CD4-positive, alpha-beta T cell treated with Interleukin-15 for 1 hour (primary cell): ENCODE measurements around the gene NEURL3.
A peak's percentile ranks its signal among the peaks of the same experiment; 100 is the strongest.

Source experiments
- DNase-seq: peaks from one replicate; pipeline ENCODE4 v3.0.0-alpha.2; 2020

The NEURL3 gene

GRCh38 chr2:96539215-96539920 lies 34.2 kb upstream of the NEURL3 start:
- no peak for DNase-seq

DNA sequence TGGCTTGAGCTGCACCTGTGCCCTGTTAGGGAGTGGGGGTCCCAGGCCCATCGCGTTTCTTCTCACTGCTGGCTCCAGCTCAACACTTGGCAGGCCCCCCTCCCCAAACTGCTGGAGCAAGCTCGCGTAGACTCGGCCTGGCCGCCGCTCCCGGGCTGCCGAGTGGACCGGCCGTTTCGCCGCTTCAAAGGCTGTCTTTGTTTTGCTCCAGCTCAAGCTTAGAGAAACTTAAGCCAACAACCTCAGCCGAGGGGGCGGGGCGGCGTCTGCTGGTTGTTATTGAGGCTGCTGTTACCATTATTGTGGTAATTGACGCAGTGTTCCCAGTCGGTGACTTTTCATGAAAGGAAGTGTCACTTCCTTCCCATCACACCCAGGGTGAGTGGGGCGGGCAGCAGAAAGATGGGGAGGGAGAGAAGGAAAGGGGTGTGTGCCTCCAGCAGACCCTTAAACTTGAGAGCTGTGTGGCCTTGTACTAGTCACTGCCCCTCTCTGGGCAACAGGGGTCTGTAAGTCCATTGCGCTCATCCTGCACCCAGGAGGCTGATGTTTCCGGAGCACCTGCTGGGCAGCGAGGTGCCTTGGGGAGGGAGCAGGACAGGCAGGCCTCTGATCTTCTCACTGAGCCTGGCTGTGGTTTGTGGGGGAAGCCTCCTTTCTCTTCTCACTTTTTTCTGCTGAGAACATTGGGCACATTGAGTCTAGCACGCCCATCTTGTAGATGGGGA lies 33.5 kb upstream of the NEURL3 start:
- peak; percentile 91 for DNase-seq

- DNase-seq, result peak; percentile 76
Observed at GRCh38 chr2:96537734-96538486, 32.8 kb upstream of the NEURL3 start.

DNA sequence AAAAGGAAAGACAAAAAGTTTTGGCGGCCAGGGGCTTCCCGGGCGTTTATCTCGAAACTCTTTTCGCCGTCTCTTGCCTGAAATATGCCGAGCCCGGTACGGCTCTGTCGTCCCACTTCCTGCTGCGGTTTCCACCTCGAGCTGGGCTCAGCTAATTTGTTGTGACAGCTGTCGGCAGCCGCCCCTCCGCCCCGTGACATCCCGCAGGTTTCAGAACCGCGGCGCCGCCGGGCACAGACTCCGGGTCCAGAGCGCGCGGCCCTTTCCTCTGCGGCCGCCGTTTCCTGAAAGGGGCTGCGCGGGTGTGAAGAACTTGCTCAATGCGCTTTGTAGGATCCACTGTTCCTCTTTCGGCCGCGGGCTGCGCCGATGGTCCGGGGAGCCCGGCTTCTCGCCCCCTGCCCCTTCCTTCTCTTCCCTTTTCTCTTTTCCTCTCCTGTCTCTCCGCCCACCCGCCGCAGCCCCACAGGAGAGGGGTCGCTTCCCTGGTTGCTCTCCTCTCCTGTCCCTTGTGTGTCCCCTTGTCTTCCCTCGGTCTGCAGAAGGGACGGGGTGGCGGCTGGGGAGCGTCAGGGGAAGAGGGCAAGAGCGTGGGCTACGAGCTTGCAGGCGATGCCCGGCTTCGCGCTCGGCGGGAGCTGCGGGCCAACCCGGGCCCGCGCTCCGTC lies 32.0 kb upstream of the NEURL3 start:
- peak; percentile 90 for DNase-seq

DNA sequence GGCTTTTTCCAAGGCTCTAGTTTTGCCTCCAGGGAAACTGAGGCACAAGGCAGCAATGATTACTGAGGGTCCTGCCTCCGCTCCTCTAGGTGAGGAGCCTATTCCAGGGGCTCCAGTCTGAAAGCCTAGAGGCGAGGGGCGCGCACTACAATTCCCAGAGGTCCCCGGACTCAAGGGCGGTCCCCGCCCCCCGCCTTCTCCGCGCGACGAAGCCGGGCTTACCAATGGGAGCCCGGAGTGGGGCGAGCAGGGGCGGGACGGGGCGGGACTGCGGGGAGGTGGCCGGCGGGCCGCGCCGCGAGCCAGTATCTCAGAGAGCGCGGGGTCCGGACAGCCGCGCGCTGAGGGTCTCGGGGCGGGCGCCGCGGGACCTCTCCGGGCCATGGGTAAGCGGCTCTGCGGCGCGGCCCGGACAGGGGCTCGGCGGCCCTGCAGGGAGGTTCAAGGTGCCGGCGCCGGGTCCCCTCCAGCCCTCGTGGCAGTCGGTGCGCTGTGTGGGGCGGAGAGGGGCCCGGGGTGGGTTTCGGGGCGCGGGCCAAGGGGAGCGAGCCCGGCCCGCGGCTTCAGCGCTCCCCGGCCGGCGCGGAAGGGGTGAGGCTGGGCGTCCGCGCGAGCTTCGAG lies 31.4 kb upstream of the NEURL3 start, which contains the start of gene ARID5A:
ARID5A (plus strand) TSS at position 308 of the 621 bp plus-strand sequence; CDS start at position 383, 75 bp downstream.
- DNase-seq, result peak; percentile 91

DNA sequence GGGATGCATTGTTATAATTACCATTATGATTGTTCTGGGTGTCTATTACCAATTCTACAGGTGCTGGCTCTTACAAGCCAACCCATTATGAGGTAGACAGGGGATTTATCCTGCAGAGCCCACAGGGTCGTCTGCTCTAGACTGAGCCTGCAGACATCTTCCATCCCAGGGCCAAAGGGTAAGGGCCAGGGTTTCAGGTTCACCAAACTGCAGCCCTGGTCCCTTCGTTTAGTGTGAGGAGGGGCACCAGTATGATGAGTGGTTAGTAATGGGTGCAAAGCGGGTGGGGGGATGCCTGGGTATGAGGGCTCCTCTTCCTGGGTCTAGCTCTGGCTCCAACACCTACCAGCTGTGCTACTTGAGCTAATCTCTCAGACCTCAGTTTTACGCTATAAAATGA lies 30.2 kb upstream of the NEURL3 start:
- no peak for DNase-seq

- no peak for DNase-seq
Observed at GRCh38 chr2:96534701-96535181, 29.6 kb upstream of the NEURL3 start.

DNA sequence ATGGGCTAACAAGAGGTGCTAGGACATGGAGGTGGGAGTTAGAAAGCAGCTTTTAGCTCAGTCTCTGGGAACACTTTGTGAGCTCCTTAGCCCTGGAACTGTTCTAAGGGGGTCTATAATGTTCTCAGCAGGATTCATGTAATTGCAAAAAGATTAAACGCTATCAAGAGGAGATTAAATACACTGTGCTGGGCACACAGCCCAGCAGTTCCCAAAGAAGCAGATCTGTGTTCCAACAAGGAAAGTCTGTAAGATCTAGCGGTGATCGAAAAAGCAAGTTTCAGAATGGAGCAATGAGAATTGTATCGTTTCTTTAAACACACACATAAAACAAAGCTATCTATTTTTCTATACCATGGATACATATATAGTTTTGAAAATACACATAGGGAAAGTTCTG lies 29.0 kb upstream of the NEURL3 start:
- no peak for DNase-seq

DNA sequence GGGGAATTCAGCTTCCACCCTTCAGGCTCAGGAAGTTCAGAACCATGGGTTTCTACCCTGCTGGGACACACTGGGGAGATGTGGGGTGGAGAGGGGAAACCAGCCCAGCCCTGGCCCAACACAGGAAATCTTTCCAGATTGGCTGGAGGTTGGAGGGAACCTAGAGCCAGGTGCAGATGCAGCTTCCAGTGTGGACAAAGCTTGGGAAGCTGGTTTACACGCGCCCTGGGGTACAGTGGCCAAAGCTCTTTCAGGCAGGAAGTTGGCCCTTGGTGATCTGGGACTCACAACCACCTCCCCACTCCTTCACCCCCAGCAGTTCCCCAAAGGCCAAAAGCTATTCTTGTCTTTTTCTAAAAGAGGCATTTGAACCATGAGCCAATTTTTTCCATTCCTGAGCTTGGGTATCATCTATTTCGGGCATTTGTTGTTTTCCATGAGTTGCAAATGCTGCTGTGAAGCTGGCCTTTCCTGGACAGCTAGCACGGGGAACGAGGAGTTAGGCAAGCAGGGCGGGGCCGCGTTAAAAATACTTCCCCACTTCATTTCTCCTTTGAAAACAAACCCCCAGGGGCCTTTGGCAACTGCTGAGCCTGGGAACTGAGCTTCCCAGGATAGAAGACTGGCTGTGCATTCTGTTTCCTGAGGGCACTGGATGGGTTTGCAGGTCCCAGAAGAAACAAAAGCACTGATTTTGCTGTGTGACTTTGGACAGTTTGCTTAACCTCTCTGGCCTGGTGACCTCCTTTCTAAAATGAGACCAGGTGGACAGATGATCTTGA lies 28.3 kb upstream of the NEURL3 start:
- DNase-seq, result no peak

DNA sequence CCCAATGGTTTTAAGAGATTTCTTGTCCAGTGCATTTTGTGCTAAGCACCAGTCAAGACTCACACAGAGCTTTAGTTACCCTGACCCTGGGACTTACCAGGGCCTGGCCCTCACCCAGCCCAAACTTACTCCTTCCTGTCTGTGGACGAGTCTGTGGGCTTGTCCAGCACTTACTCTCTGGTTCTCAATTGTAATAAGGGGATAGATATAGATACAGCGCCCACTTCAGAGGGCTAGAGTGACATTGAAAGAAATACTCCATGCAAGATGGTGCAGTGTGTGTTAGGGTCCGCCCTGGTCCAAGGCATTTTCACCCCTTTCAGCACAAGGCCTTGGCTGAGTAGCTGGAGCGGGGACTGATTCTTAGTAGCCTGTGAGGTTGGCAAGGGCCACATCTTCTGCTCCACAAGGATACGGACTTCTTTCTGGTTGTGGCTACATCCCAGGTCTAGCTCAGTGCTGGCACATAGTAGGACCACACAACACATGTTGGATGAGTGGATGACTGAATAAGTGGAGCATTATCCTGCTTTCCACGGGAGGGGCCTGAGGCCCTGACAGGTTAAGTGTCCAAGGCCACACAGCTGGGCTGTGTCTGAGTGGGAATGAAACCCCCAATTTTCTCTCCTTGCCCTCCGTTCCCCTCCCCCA lies 27.6 kb upstream of the NEURL3 start:
- no peak for DNase-seq

DNA sequence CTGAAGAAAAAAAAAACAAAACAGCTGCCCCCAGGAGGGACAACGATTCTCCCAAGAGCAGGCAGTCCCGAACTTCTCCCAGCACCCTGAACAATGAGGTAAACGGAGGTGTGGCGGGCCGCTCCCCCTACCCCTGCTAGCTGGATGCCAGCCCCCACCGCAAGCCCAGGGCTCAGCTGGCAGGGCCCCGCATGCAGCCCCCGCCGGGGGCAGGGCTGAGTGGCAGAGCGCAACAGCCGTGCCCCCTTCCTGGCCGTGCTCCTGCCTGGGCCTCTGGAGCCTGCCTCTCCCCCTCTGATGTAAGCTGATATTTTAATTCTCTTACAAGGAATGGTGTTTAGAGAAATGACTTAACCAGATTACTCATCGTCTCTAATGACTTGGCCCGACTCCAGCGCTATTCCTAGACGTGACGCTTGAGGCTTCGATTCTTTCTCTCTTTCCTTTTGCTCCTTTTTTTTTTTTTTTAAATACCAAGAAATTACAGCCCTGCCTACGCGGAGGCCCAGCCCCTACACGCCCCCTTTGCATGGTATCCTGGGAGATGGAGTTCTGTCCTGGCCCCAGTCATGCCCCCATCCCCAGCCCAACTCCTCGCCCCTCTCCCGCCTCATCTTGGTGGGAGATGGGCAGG lies 26.8 kb upstream of the NEURL3 start:
- peak; percentile 91 for DNase-seq

GRCh38 chr2:96531366-96531765 lies 26.2 kb upstream of the NEURL3 start:
- no peak for DNase-seq

GRCh38 chr2:96530474-96531357 lies 25.6 kb upstream of the NEURL3 start:
- no peak for DNase-seq

- DNase-seq, result no peak
Observed at GRCh38 chr2:96530144-96530430, 24.9 kb upstream of the NEURL3 start.

GRCh38 chr2:96529376-96530143 lies 24.4 kb upstream of the NEURL3 start:
- DNase-seq, result no peak

GRCh38 chr2:96528700-96529375 lies 23.7 kb upstream of the NEURL3 start:
- DNase-seq, result no peak

GRCh38 chr2:96528006-96528699 lies 23.0 kb upstream of the NEURL3 start:
- DNase-seq, result peak; percentile 49
